SK-N-SH (cell line): ENCODE measurements around the gene NMNAT2. TPM values are rescaled to one million over a fixed set of nuclear protein-coding genes. Genes with fewer than 3 reads are reported as not detected.
A peak's percentile ranks its signal among the peaks of the same experiment; 100 is the strongest.

Experiments used
- CTCF ChIA-PET: fragments of 300-600, 350-600 bp; formaldehyde crosslinking; extraction: SDS; loops from one replicate; lab custom pipeline; 2021; lab: Yijun Ruan, JAX
- POLR2A ChIA-PET: fragments of 350-600 bp; sonication (Branson Sonifier 250); formaldehyde crosslinking; extraction: SDS; loops from one replicate; lab custom pipeline; 2020; ENCODE audit warnings: antibody characterized with exemption, inconsistent platforms; lab: Yijun Ruan, JAX
- DNase-seq: peaks from one replicate; pipeline ENCODE4 v3.0.0; 2012
- H2AFZ ChIP-seq: fragments of 200-600 bp; sonication (generic); 2 replicates; pipeline ENCODE4 v1.8.1; 2016; ENCODE audit warnings: antibody characterized with exemption, mild to moderate bottlenecking, low read depth
- H3F3A ChIP-seq: fragments of 200-600 bp; sonication (generic); replicated peaks from 2 replicates; pipeline ENCODE3; 2016; ENCODE audit warnings: antibody characterized with exemption, mild to moderate bottlenecking; ENCODE audit not compliant: insufficient read depth
- H3K27ac ChIP-seq, 2 experiments: fragments of 200-500 bp in 1 of 2; fragments of 200-600 bp in 1 of 2; sonication (Bioruptor generic) in 1 of 2; sonication (generic), shearing (Covaris generic) in 1 of 2; 2 replicates each; pipeline versions ENCODE4 v1.5.1 to v1.6.1; 2014 to 2016; ENCODE audit warnings: low read depth in 2 of 2, inconsistent platforms in 1 of 2, low read length in 1 of 2, mild to moderate bottlenecking in 1 of 2, mixed read lengths in 1 of 2
- H3K27me3 ChIP-seq: fragments of 200-600 bp; sonication (generic), shearing (Covaris generic); 2 replicates; pipeline ENCODE4 v1.6.1; 2016; ENCODE audit warnings: mixed run types; ENCODE audit not compliant: insufficient read depth
- H3K36me3 ChIP-seq, 2 experiments: fragments of 200-500 bp in 1 of 2; fragments of 200-600 bp in 1 of 2; sonication (Bioruptor generic) in 1 of 2; sonication (generic) in 1 of 2; replicated peaks in 1 of 2; 2 replicates each; pipeline versions ENCODE3 to v1.5.1; 2014 to 2016; ENCODE audit warnings: low read length in 1 of 2, mild to moderate bottlenecking in 1 of 2; ENCODE audit not compliant: insufficient read depth in 2 of 2, control insufficient read depth in 1 of 2
- H3K4me1 ChIP-seq, 2 experiments: fragments of 200-500 bp in 1 of 2; fragments of 200-600 bp in 1 of 2; sonication (Bioruptor generic) in 1 of 2; sonication (generic), shearing (Covaris generic) in 1 of 2; 2 replicates each; pipeline versions ENCODE4 v1.5.1 to v1.6.1; 2014 to 2016; ENCODE audit warnings: low read depth in 1 of 2, low read length in 1 of 2, mixed run types in 1 of 2; ENCODE audit not compliant: insufficient read depth in 2 of 2, control insufficient read depth in 1 of 2
- H3K4me2 ChIP-seq: fragments of 200-600 bp; sonication (generic), shearing (Covaris generic); 2 replicates; pipeline ENCODE4 v1.6.1; 2017; ENCODE audit warnings: mixed run types
- H3K4me3 ChIP-seq, 2 experiments: fragments of 200-500 bp in 1 of 2; fragments of 200-600 bp in 1 of 2; sonication (Bioruptor generic) in 1 of 2; sonication (generic), shearing (Covaris generic) in 1 of 2; 2 replicates each; pipeline versions ENCODE4 v1.5.1 to v1.8.1; 2014 to 2016; ENCODE audit warnings: low read depth in 2 of 2, inconsistent platforms in 1 of 2, low read length in 1 of 2, mild to moderate bottlenecking in 1 of 2, mixed read lengths in 1 of 2, moderate library complexity in 1 of 2
- H3K79me2 ChIP-seq: fragments of 200-600 bp; sonication (generic); 2 replicates; pipeline ENCODE4 v1.8.1; 2017; ENCODE audit warnings: mild to moderate bottlenecking; ENCODE audit not compliant: insufficient read depth
- H3K9ac ChIP-seq: fragments of 200-600 bp; sonication (generic); 2 replicates; pipeline ENCODE4 v1.6.1; 2017; ENCODE audit warnings: mixed run types
- H3K9me2 ChIP-seq: fragments of 200-600 bp; sonication (generic); 2 replicates; pipeline ENCODE4 v1.6.1; 2017; ENCODE audit warnings: mixed run types
- H3K9me3 ChIP-seq: fragments of 200-600 bp; sonication (generic); 2 replicates; pipeline ENCODE4 v1.6.1; 2017; ENCODE audit warnings: mixed run types, mild to moderate bottlenecking, moderate library complexity
- H4K20me1 ChIP-seq: fragments of 200-600 bp; sonication (generic); 2 replicates; pipeline ENCODE4 v1.6.1; 2017; ENCODE audit warnings: mild to moderate bottlenecking, mixed run types; ENCODE audit not compliant: insufficient read depth
- EP300 ChIP-seq, 2 experiments: IDR thresholded peaks; 2 replicates each; pipeline versions ENCODE4 v1.4.0 to v1.6.1; 2012; ENCODE audit warnings: borderline replicate concordance in 1 of 2, low read depth in 1 of 2, low read length in 1 of 2
- EZH2phosphoT487 ChIP-seq: fragments of 200-600 bp; sonication (generic); IDR thresholded peaks from 2 replicates; pipeline ENCODE4 v1.6.1; 2017; ENCODE audit warnings: low read depth, mixed run types, mild to moderate bottlenecking, antibody characterized with exemption, moderate library complexity, borderline replicate concordance
- FOSL2 ChIP-seq: IDR thresholded peaks from 2 replicates; pipeline ENCODE4 v1.4.0; 2012; ENCODE audit warnings: low read depth, mild to moderate bottlenecking, moderate library complexity, borderline replicate concordance
- GABPA ChIP-seq: IDR thresholded peaks from 2 replicates; pipeline ENCODE4 v1.4.0; 2012; ENCODE audit warnings: low read depth, mild to moderate bottlenecking
- GATA2 ChIP-seq: sonication (generic); formaldehyde crosslinking; IDR thresholded peaks from 2 replicates; pipeline ENCODE4 v1.5.0; 2020; ENCODE audit warnings: mild to moderate bottlenecking, missing genetic modification reagents
- JUND ChIP-seq: IDR thresholded peaks from 2 replicates; pipeline ENCODE4 v1.4.0; 2012
- NRF1 ChIP-seq: IDR thresholded peaks from 2 replicates; pipeline ENCODE4 v1.6.1; 2012; ENCODE audit warnings: low read depth, mild to moderate bottlenecking, low read length
- REST ChIP-seq: IDR thresholded peaks from 2 replicates; pipeline ENCODE4 v1.6.1; 2012; ENCODE audit warnings: mild to moderate bottlenecking, low read depth, low read length, moderate library complexity
- RFX5 ChIP-seq: IDR thresholded peaks from 2 replicates; pipeline ENCODE4 v1.6.1; 2012; ENCODE audit warnings: mild to moderate bottlenecking, improper control_type of control experiment, low read length
- SMC3 ChIP-seq: IDR thresholded peaks from 2 replicates; pipeline ENCODE4 v1.6.1; 2012; ENCODE audit warnings: low read depth, low read length, improper control_type of control experiment
- USF2 ChIP-seq: fragments of 150-350 bp; IDR thresholded peaks from 2 replicates; pipeline ENCODE4 v1.6.1; 2017; ENCODE audit warnings: antibody characterized with exemption, low read length, low read depth, borderline replicate concordance
- YY1 ChIP-seq: IDR thresholded peaks from 2 replicates; pipeline ENCODE4 v1.4.0; 2012; ENCODE audit warnings: low read depth, mild to moderate bottlenecking
- polyA plus RNA-seq, 3 experiments: library from polyadenylated mRNA; depleted of rRNA; stranded (reverse); fragments of >200 nt; gene quantifications; 2 replicates each; pipeline ENCODE4 v1.2.3, GENCODE V29; 2012
- TF ChIP-seq, protein P1 (sequence below): IDR thresholded peaks from 2 replicates; pipeline ENCODE4 v1.4.0; 2012; ENCODE audit warnings: low read depth

The NMNAT2 gene
- polyA plus RNA-seq, 1 of the 3 experiments (the other 2 are of a cell fraction): 0.07 TPM

DNA sequence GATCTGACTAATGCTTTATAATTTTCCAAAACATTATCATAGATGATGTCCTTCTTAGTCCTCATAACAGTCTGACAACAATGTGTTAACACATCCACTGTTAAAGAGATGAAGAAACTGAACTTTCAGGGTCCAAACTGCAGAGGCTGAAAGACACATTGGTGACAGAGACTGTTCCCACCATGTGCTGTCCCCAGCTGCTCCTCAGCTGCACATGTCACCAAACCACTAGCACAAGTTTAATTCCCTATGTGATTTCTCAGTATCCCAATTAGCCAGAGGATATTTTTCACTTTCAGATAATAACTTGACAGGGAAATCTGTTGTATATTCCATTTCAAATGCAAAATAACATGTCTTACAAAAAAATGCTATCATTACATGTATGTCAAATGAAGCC, 207.5 kb downstream of the NMNAT2 start (continued):
- TF ChIP-seq REST (no peak), RFX5 (no peak), EP300 (IDR thresholded peaks at IDR 0.05; ENCODE audit: borderline replicate concordance in 1 of 2, low read depth in 1 of 2, low read length in 1 of 2) (no peak), JUND (no peak), GATA2 (CRISPR knock-in tag) (no peak), USF2 (no peak)
- TF ChIP-seq, protein P1, sequence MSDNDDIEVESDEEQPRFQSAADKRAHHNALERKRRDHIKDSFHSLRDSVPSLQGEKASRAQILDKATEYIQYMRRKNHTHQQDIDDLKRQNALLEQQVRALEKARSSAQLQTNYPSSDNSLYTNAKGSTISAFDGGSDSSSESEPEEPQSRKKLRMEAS: no peak
- TF ChIP-seq, all 33 proteins: peak for 0

DNA sequence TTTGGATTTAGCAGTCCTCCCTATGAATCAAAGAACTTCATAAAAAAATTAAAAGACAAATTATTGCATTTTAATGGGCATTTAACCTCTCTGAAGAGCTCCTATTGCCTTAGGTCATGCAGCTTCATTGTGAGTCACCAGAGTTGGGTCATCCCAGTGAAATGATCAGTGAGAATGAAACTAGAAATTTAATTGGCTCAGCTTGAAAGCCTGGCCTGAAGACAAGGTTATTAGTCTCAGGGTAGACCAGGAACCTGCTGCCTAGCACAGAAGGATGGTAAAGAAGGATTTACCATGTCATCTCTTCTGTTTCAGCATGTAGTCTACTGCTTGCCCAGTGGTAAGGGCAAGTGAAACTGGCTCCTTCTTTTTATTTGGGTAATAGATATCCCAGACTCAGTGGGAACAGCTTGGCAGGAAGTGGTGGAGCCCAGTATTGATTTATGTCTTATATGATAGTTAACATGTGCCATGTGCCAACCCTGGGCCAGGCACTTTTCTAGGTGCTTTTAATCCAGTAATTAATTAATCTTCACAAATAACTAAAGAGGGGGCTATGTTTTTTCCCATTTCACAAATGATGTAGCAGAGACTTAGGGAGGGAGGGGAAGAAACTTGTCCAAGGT, 208.5 kb downstream of the NMNAT2 start:
- H3K9ac ChIP-seq: no peak overlapping the region
- peak overlapping the region; percentile 57; the same call in 1 of the 2 replicates for H2AFZ ChIP-seq
- no peaks in the 10 kb centered on the region for H3K27me3 ChIP-seq
- H3K4me3 ChIP-seq: no peak overlapping the region
- no peak for DNase-seq
- H3K9me2 ChIP-seq: no peaks in the 10 kb centered on the region
- peak overlapping the region in 1 of 2 experiments; percentile 48; a peak in 2 of 4 replicates for H3K27ac ChIP-seq
- H3K4me2 ChIP-seq: 0 out of 2 replicates have a peak overlapping the region, but pooled peaks have one; percentile 7
- no peaks in the 10 kb centered on the region for H4K20me1 ChIP-seq
- no peaks in the 10 kb centered on the region for H3K36me3 ChIP-seq
- no peaks in the 10 kb centered on the region for H3F3A ChIP-seq
- ChIA-PET POLR2A (no interaction called here), CTCF (interaction anchor here (1.1 to 1.5 kb wide), 2 partner anchors 18 to 25 kb away, joined by 4 read pairs; no protein-coding TSS in a partner anchor)
- no peaks in the 10 kb centered on the region for H3K4me1 ChIP-seq
- TF ChIP-seq GABPA: no peak
- TF ChIP-seq EZH2phosphoT487: no peak
- peak; percentile 69 for TF ChIP-seq FOSL2
- no peak for TF ChIP-seq SMC3
- TF ChIP-seq JUND: peak; percentile 30; the same call in 1 of the 2 replicates
- no peak for TF ChIP-seq YY1
- TF ChIP-seq GATA2 (CRISPR knock-in tag): no peak
- TF ChIP-seq NRF1: no peak
- H3K79me2 ChIP-seq: no peaks in the 10 kb centered on the region
- H3K9me3 ChIP-seq: no peaks in the 10 kb centered on the region
